ENCODE data around the gene TMEM212.

The TMEM212 gene

DNA sequence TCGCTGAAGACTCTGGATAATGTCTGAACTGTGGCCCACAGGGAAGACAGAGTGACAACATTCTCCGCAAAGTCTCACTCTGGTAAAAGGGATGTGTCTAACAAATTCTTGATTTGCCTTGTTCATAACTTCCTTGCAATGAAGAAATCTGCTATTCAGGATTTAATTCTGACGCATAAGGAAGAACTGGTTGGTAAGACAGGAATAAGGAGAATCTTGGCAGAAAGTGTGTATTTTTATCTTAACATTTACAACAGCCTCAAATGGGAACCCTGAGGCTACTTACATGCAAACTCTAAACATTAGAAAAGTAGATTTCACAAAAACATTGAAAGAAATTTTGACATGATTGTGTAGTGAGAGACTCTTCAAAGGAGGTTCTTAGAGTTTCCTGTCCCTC lies 22.1 kb upstream of the TMEM212 start:
- Histone ChIP-seq H3K4me3 (ENCODE audit: low read length) (no peak overlapping the region), H3K36me3 (ENCODE audit: insufficient read depth, low read length) (no peaks in the 10 kb centered on the region), H3K27me3 (ENCODE audit: insufficient read depth, low read length) (no peaks in the 10 kb centered on the region)

DNA sequence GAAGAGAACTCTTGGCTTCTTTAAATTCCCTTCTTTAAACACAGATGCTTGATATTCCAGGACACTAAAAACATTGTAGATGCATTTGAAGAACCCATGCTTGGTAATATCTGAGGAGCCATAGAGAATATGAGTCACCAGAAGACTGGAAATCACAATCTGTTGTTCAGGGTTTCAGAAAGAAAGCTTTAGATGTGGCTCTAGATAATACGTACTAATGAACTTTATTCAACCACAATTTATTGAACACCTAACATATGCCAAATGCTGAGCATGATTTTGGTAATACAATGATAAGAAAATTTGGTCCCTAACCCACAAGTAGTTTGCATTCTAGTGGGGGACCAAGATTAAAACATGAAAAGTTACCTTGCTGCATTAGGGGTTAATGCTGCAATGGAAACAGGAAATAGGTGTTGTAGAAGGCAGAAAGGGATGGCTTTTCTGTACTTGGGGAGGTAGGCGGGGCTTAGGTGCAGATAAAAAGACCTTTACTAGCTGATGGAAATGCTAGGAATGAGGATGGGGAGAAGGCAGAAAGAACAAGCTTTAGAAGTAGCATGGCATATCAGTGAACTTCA lies 21.3 kb upstream of the TMEM212 start:
- Histone ChIP-seq H2AFZ (ENCODE audit: low read depth, low read length) (no peak overlapping the region), H3K9me3 (ENCODE audit: low read length) (peaks cover 2% of the 10 kb centered on the region), H3K36me3 (ENCODE audit: insufficient read depth, low read length) (no peaks in the 10 kb centered on the region), H3K4me3 (ENCODE audit: low read length) (no peak overlapping the region), H3K4me1 (ENCODE audit: insufficient read depth, low read length) (no peaks in the 10 kb centered on the region), H3K27me3 (ENCODE audit: insufficient read depth, low read length) (no peaks in the 10 kb centered on the region)

More for the DNA sequence above, 22.1 kb upstream of the TMEM212 start:
- Histone ChIP-seq H2AFZ (ENCODE audit: low read depth, low read length) (no peak overlapping the region), H3K9me3 (ENCODE audit: low read length) (peaks cover 2% of the 10 kb centered on the region), H3K4me1 (ENCODE audit: insufficient read depth, low read length) (no peaks in the 10 kb centered on the region)

DNA sequence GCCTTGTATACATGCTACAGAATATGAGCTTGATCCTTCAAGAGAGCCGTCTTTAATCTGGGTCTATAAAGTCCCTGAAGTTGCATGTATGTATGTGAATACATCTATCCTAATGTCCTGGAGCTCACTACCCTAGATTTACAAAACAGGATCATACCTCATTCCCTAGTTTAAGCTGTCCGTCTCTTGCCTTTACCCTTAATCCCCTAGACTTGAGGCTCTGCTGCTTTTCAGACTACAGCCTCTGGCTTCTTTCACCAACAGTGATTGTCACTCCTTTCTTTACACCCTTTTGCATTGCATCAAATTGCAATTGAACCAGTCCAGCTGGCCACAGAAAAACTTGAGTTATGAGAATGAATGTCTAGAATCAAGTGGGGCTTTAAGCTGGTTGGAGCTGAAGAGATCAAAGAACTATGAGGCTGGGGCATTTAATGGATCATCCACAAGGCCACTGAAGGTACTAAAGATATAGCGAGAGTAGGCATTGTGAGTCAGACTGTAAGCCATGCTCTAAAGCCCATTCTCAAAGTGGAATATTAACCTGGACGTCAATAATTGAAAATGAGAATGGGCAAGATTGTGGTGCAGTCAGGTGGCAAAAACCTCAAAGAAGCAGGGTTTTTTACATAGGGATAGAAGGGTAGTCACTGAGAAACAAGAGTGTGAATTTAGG lies 20.6 kb upstream of the TMEM212 start:
- no peaks in the 10 kb centered on the region for H3K4me1 ChIP-seq (ENCODE audit: insufficient read depth, low read length)

DNA sequence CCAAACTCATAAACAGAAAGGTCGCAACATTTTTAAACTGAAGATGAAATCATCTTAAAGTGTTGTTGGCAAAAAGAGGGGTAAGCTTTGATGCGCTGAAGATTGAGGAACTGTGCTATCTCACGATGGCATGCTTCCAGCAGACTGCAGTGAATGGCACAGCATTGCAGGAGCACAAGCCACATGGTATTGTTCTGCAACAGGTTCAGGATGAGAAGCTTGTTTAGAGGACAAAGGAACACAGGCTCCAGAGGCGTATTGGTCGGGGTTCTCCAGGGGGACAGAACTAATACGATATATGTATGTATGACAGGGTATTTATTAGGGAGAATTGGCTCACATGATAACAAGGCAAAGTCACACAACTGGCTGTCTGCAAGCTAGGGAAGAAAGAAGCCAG lies 19.0 kb upstream of the TMEM212 start:
- H2AFZ ChIP-seq (ENCODE audit: low read depth, low read length), result no peak overlapping the region
- H3K27me3 ChIP-seq (ENCODE audit: insufficient read depth, low read length), result no peaks in the 10 kb centered on the region
- H3K9me3 ChIP-seq (ENCODE audit: low read length), result no peaks in the 10 kb centered on the region
- H3K4me1 ChIP-seq (ENCODE audit: insufficient read depth, low read length), result no peaks in the 10 kb centered on the region
- H3K4me3 ChIP-seq (ENCODE audit: low read length), result no peak overlapping the region
- no peaks in the 10 kb centered on the region for H3K36me3 ChIP-seq (ENCODE audit: insufficient read depth, low read length)

More for the DNA sequence above, 20.6 kb upstream of the TMEM212 start:
- Histone ChIP-seq H2AFZ (ENCODE audit: low read depth, low read length) (no peak overlapping the region), H3K36me3 (ENCODE audit: insufficient read depth, low read length) (no peaks in the 10 kb centered on the region), H3K27me3 (ENCODE audit: insufficient read depth, low read length) (no peaks in the 10 kb centered on the region), H3K9me3 (ENCODE audit: low read length) (peaks cover 2% of the 10 kb centered on the region), H3K4me3 (ENCODE audit: low read length) (no peak overlapping the region)

DNA sequence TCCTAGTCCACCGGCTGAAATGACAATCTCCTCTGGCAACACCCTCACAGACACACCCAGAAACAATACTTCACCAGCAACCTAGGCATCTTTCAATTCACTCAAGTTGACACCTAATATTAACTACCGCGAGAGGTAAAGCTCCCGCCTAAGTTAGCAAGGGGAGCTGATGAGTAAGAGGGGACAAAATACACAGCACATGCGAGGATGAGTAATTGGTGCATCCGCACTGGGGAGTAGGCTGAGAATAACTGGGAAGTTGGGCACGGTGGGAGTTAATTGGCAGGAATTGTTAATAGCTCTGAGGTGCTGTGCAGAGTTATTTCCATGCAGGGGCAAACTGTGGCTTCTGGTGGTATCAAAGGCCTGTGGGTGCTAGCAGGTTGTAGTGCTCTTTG lies 18.3 kb upstream of the TMEM212 start:
- no peaks in the 10 kb centered on the region for H3K36me3 ChIP-seq (ENCODE audit: insufficient read depth, low read length)

DNA sequence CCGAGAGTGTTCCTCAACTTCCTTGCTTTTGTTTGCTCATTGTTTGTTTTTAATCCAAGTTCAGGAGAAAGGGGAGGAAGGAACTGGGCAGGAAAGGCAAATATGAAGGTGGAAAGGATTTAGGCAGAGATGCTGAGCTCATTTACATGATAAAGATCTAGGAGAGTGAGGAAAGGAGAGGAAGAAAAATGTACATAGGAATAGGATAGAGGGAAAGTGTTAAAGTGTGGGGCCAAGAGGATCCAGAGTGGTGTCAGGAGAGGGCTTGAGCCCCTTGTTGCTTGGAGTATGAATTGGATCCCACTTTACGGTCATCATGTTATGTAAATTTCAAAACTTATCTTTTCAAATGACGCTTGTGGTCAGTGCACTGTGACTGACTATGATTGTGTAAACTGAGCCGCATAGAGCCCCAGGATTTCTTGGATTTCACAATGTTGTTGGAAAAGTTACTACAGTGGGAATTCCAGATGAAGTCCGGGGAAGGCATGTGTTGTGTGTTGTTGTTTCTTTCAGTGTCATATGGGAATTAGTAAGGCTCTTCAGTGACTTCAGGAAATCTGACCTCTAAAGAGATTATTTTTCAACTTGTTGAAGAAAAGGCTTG lies 17.8 kb upstream of the TMEM212 start:
- H3K4me3 ChIP-seq (ENCODE audit: low read length), result no peak overlapping the region
- H3K9me3 ChIP-seq (ENCODE audit: low read length), result no peaks in the 10 kb centered on the region
- H2AFZ ChIP-seq (ENCODE audit: low read depth, low read length), result no peak overlapping the region
- no peaks in the 10 kb centered on the region for H3K36me3 ChIP-seq (ENCODE audit: insufficient read depth, low read length)
- no peaks in the 10 kb centered on the region for H3K27me3 ChIP-seq (ENCODE audit: insufficient read depth, low read length)
- no peaks in the 10 kb centered on the region for H3K4me1 ChIP-seq (ENCODE audit: insufficient read depth, low read length)

More for the DNA sequence above, 18.3 kb upstream of the TMEM212 start:
- Histone ChIP-seq H3K4me1 (ENCODE audit: insufficient read depth, low read length) (no peaks in the 10 kb centered on the region), H3K27me3 (ENCODE audit: insufficient read depth, low read length) (no peaks in the 10 kb centered on the region), H2AFZ (ENCODE audit: low read depth, low read length) (no peak overlapping the region), H3K4me3 (ENCODE audit: low read length) (no peak overlapping the region), H3K9me3 (ENCODE audit: low read length) (no peaks in the 10 kb centered on the region)

DNA sequence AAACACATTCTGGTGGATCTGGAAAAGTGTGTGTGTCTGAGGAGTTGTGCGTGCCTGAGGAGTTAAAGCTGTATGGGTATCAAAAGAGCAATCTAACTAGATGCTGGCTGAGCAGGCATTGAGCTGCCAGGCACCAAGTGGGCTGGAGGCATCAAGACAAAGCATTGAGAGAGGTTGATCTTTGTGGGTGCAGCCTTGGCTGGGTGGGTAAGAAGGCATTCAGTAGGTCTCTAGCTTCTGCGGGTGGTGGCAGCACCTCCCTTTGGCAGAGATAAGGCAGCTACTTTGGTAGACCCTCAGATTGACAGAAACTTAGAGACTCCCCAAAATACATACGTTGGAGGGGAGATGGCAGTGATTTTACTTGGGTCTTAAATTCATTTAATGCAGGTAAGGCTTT lies 15.8 kb upstream of the TMEM212 start:
- H3K4me1 ChIP-seq (ENCODE audit: insufficient read depth, low read length), result no peaks in the 10 kb centered on the region
- H3K27me3 ChIP-seq (ENCODE audit: insufficient read depth, low read length), result no peaks in the 10 kb centered on the region
- no peaks in the 10 kb centered on the region for H3K9me3 ChIP-seq (ENCODE audit: low read length)
- no peaks in the 10 kb centered on the region for H3K36me3 ChIP-seq (ENCODE audit: insufficient read depth, low read length)
- H3K4me3 ChIP-seq (ENCODE audit: low read length), result no peak overlapping the region
- H2AFZ ChIP-seq (ENCODE audit: low read depth, low read length), result no peak overlapping the region

DNA sequence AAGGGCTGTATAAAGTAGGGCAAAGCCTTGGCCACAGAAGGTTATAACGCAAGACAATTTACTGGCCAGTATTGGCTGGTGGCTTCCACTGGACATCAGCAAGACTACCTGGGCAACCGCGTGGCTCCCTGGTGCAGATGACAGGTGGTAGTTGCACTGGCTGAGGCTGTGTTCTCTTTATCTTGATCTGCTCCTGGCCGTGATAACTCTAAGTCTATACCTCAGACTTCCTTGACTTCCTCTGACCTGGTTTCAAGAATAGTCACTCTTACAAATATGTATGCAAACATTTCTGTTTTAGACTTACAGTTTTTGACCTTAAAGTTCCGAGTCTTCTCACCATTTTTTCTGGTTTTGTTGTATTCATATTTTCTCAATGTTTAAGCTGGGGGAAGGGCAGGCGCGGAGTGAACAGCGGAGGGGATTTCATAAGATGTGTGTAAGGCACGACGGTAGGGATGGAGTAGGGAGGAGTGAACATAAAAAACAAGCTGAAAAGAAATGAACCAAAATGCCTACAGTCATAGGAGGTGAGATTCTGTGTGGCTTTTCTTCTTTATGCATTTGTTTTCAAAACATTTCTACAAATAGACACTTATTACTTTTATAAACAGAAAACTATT lies 15.2 kb upstream of the TMEM212 start:
- H2AFZ ChIP-seq (ENCODE audit: low read depth, low read length), result no peak overlapping the region
- no peaks in the 10 kb centered on the region for H3K36me3 ChIP-seq (ENCODE audit: insufficient read depth, low read length)
- H3K4me1 ChIP-seq (ENCODE audit: insufficient read depth, low read length), result no peaks in the 10 kb centered on the region
- H3K27me3 ChIP-seq (ENCODE audit: insufficient read depth, low read length), result no peaks in the 10 kb centered on the region
- no peaks in the 10 kb centered on the region for H3K9me3 ChIP-seq (ENCODE audit: low read length)
- no peak overlapping the region for H3K4me3 ChIP-seq (ENCODE audit: low read length)

DNA sequence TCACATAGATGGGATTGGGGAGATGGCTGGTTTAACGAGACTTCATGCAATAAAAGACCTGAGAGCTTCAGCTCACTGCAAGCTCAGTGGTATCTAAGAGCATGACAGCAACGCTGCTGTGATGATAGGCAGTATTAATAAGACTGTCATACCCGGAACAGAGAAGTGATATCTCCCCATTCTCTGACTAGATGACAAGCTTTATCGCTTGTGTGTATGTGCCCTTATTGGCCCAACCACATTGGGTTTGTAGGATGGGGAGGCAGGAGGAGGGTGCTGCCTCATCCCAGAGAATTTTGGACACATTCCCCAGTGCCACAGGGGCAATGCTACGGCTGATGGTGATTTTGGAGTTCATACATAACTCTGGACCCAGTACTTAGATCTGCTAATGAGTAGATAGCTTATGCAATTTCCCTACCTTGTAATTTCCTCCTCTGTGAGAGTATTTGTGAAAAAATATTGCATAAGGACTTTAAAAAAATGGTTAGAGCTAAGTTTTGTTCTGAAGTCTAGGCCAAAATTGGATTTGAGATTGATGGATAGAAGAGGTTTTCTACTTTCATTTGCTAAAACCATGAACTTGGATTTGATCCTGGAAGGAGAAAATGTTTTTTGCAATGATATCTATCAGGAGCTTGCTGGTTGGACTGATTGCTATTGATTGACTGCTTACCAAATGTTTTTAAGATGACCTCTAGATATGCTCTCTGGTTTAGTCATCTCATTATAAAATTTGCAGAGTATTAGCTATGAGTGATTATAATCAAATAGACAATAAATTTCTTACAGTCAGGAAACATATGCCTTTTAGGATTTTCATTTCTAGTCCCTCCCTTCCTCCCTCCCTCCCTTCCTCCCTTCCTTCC lies 14.0 kb upstream of the TMEM212 start:
- no peaks in the 10 kb centered on the region for H3K9me3 ChIP-seq (ENCODE audit: low read length)
- no peak overlapping the region for H2AFZ ChIP-seq (ENCODE audit: low read depth, low read length)
- peaks cover 5% of the 10 kb centered on the region for H3K4me1 ChIP-seq (ENCODE audit: insufficient read depth, low read length)
- H3K36me3 ChIP-seq (ENCODE audit: insufficient read depth, low read length), result no peaks in the 10 kb centered on the region
- H3K4me3 ChIP-seq (ENCODE audit: low read length), result no peak overlapping the region
- H3K27me3 ChIP-seq (ENCODE audit: insufficient read depth, low read length), result no peaks in the 10 kb centered on the region

DNA sequence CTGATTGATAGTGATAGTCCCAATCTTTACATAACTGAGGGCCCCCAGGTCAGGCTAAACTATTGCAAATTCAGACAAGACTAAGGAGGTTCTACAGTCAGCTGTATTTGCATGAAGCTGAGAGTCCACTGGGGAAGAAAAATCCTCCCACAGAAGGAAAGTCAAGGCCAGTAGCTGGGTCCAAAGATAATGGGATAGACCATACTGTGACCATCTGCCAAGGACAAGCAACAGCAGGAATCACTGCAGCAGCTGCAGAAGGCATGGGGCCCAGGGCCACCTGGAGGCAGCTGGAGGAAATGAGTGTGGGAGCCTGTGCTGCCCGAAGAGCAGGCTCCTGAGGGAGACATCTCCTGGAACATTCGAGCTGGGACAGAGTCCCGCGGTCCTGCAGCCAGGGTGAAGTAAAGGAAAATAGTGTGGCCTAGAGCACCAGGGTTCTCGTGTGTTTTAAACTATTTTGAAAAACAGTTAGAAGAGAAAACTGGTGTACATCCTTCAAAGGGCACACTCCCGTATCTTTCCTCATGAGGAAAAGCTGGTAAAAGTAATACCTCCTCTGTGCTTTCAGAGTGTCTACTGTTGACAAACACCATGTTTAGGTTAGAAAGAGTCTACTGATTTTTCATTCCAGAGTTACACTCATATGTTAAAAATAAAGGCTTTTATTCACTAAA lies 13.2 kb upstream of the TMEM212 start:
- Histone ChIP-seq H3K4me3 (ENCODE audit: low read length) (no peak overlapping the region), H3K4me1 (ENCODE audit: insufficient read depth, low read length) (peaks cover 12% of the 10 kb centered on the region), H3K36me3 (ENCODE audit: insufficient read depth, low read length) (no peaks in the 10 kb centered on the region), H2AFZ (ENCODE audit: low read depth, low read length) (peak overlapping the region; percentile 22), H3K27me3 (ENCODE audit: insufficient read depth, low read length) (no peaks in the 10 kb centered on the region), H3K9me3 (ENCODE audit: low read length) (no peaks in the 10 kb centered on the region)

DNA sequence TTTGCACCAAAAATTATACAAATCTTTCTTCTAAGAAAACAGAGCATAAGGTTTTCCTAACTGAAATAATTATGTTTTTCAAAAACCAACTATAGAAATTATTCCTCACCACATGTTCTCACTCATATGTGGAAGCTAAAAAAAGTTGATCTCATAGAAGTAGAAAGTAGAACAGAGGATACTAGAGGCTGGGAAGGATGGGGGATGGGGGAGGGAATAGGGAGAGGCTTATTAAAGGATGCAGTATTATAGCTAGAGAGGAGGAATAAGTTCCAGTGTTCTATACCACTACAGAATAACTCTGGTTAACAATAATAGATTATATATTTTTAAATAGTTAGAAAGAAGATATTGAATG lies 12.7 kb upstream of the TMEM212 start:
- no peaks in the 10 kb centered on the region for H3K27me3 ChIP-seq (ENCODE audit: insufficient read depth, low read length)
- H3K36me3 ChIP-seq (ENCODE audit: insufficient read depth, low read length), result no peaks in the 10 kb centered on the region
- H3K4me3 ChIP-seq (ENCODE audit: low read length), result no peak overlapping the region
- H3K9me3 ChIP-seq (ENCODE audit: low read length), result no peaks in the 10 kb centered on the region
- H3K4me1 ChIP-seq (ENCODE audit: insufficient read depth, low read length), result peaks cover 12% of the 10 kb centered on the region
- H2AFZ ChIP-seq (ENCODE audit: low read depth, low read length), result peak overlapping the region; percentile 22

DNA sequence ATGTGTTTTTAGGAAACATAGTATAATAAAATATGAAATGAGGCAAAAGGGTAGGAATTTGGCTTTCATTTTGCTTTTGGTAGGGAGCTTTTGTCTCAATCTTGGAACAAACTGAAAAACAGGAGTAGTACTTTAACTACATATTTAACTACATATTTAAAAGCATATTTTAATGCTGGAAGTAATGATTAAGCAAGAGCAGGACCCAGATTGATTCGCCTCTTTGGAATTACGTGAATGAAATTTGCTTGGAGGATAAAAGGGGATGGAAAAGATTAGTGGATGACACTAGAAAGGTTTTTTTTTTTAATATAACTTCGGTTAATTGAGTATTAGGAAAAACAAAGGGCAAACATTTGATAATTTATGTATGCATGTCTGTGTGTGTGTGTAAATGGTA lies 11.2 kb upstream of the TMEM212 start:
- H3K4me3 ChIP-seq (ENCODE audit: low read length), result no peak overlapping the region
- H3K27me3 ChIP-seq (ENCODE audit: insufficient read depth, low read length), result no peaks in the 10 kb centered on the region
- H3K36me3 ChIP-seq (ENCODE audit: insufficient read depth, low read length), result no peaks in the 10 kb centered on the region
- no peak overlapping the region for H2AFZ ChIP-seq (ENCODE audit: low read depth, low read length)
- peaks cover 12% of the 10 kb centered on the region for H3K4me1 ChIP-seq (ENCODE audit: insufficient read depth, low read length)
- H3K9me3 ChIP-seq (ENCODE audit: low read length), result no peaks in the 10 kb centered on the region

All from neuron (in vitro differentiated cells).